HG02938 (cell line): ENCODE results near the gene DRAXIN.

Source experiments
- ATAC-seq: cut with Tn5 transposase; IDR thresholded peaks from one replicate; pipeline ENCODE4 v1.9.1; 2021; ENCODE audit warnings: mild to moderate bottlenecking, moderate library complexity; ENCODE audit not compliant: unreplicated experiment

The DRAXIN gene

GRCh38 chr1:11684070-11684469 is 7.4 kb upstream of the DRAXIN start:
- ATAC-seq: no peak

- ATAC-seq: no peak
Observed at GRCh38 chr1:11685210-11685752, 6.2 kb upstream of the DRAXIN start.

- no peak for ATAC-seq
Observed at GRCh38 chr1:11688506-11688905, 3.0 kb upstream of the DRAXIN start.

GRCh38 chr1:11690397-11691301 is 861 bp upstream of the DRAXIN start:
- no peak for ATAC-seq

GRCh38 chr1:11691928-11692711 is 610 bp downstream of the DRAXIN start:
- ATAC-seq: no peak

GRCh38 chr1:11693024-11693590 is 1.6 kb downstream of the DRAXIN start:
- no peak for ATAC-seq

- no peak for ATAC-seq
Observed at GRCh38 chr1:11693917-11694316, 2.4 kb downstream of the DRAXIN start.

GRCh38 chr1:11695861-11696260 is 4.4 kb downstream of the DRAXIN start:
- ATAC-seq: no peak

GRCh38 chr1:11697188-11697892 is 5.8 kb downstream of the DRAXIN start:
- ATAC-seq: no peak

GRCh38 chr1:11697893-11698210 is 6.3 kb downstream of the DRAXIN start:
- no peak for ATAC-seq

GRCh38 chr1:11700601-11701467 is 9.3 kb downstream of the DRAXIN start:
- no peak for ATAC-seq

- no peak for ATAC-seq
Observed at GRCh38 chr1:11701551-11701961, 10.0 kb downstream of the DRAXIN start.

- ATAC-seq: no peak
Observed at GRCh38 chr1:11701981-11702803, 10.7 kb downstream of the DRAXIN start.

- no peak for ATAC-seq
Observed at GRCh38 chr1:11703357-11704193, 12.1 kb downstream of the DRAXIN start.

GRCh38 chr1:11704194-11704529 is 12.7 kb downstream of the DRAXIN start:
- ATAC-seq: no peak

GRCh38 chr1:11704691-11705475 is 13.4 kb downstream of the DRAXIN start:
- ATAC-seq: no peak

- no peak for ATAC-seq
Observed at GRCh38 chr1:11705596-11705995, 14.1 kb downstream of the DRAXIN start.

- no peak for ATAC-seq
Observed at GRCh38 chr1:11706292-11706691, 14.8 kb downstream of the DRAXIN start.
